GM12878 (cell line): ENCODE results near the gene CLEC20A. TPM values are rescaled to one million over a fixed set of nuclear protein-coding genes. Genes with fewer than 3 reads are reported as not detected.

Experiments used
- ATAC-seq: fragments of 200-7000 bp; cut with Tn5 transposase; 3 replicates; pipeline ENCODE4 v1.9.1; 2020; ENCODE audit warnings: mild to moderate bottlenecking, moderate library complexity
- BruUV-seq: library from RNA; stranded (reverse); fragments of 400-500 nt; replicated peaks from 2 replicates; lab custom pipeline; 2021; lab: Mats Ljungman, UMichigan
- CTCF ChIA-PET: fragments of 300-600 bp; sonication (Branson Sonifier 250); formaldehyde crosslinking; extraction: SDS; loops from one replicate; lab custom pipeline; 2021; ENCODE audit warnings: inconsistent platforms; lab: Yijun Ruan, JAX
- POLR2A ChIA-PET: fragments of 350-600 bp; formaldehyde crosslinking; extraction: SDS; loops from one replicate; lab custom pipeline; 2021; ENCODE audit warnings: inconsistent platforms; lab: Charles Lee
- RAD21 ChIA-PET: fragments of 300-600 bp; sonication (Branson Sonifier 250); formaldehyde crosslinking; loops from one replicate; lab custom pipeline; 2023; ENCODE audit warnings: antibody characterized with exemption; ENCODE audit not compliant: unreplicated experiment; lab: Charles Lee
- SMC1A ChIA-PET: fragments of 300-600 bp; sonication (Branson Sonifier 250); formaldehyde crosslinking; loops from one replicate; lab custom pipeline; 2023; ENCODE audit not compliant: unreplicated experiment, uncharacterized antibody; lab: Charles Lee
- DNase-seq: peaks from one replicate; pipeline ENCODE4 v3.0.0-alpha.2; 2011; ENCODE audit warnings: low read depth, low spot score
- FAIRE-seq: peaks from 3 replicates; lab custom pipeline; 2011; peaks lifted over from hg19 to GRCh38; lab: Jason Lieb, UNC
- H2AFZ ChIP-seq: 2 replicates; pipeline ENCODE4 v1.6.0; 2011; ENCODE audit warnings: low read depth, low read length, control low read depth; ENCODE audit not compliant: control insufficient read depth
- H3K27ac ChIP-seq: 2 replicates; pipeline ENCODE4 v1.5.1; 2011; ENCODE audit warnings: control low read depth; ENCODE audit not compliant: control insufficient read depth, insufficient read depth
- H3K27me3 ChIP-seq, 2 experiments: replicated peaks in 1 of 2; 2 replicates each; pipeline versions ENCODE4 v1.6.0 to v1.6.1; 2011; ENCODE audit warnings: low read length in 1 of 2; ENCODE audit not compliant: control insufficient read depth in 2 of 2, insufficient read depth in 2 of 2
- H3K36me3 ChIP-seq, 2 experiments: 2 replicates each; pipeline ENCODE4 v1.5.1; 2011; ENCODE audit warnings: low read length in 1 of 2; ENCODE audit not compliant: control insufficient read depth in 2 of 2, insufficient read depth in 2 of 2
- H3K4me1 ChIP-seq: 2 replicates; pipeline ENCODE4 v1.6.1; 2011; ENCODE audit warnings: mild to moderate bottlenecking, low read length, moderate library complexity, mixed read lengths; ENCODE audit not compliant: control insufficient read depth, insufficient read depth
- H3K4me2 ChIP-seq: 2 replicates; pipeline ENCODE4 v1.6.0; 2011; ENCODE audit warnings: control low read depth; ENCODE audit not compliant: control insufficient read depth, insufficient read depth
- H3K4me3 ChIP-seq: fragments of 200-600 bp; sonication (generic); 2 replicates; pipeline ENCODE4 v1.5.1; 2016
- H3K79me2 ChIP-seq: 2 replicates; pipeline ENCODE4 v1.6.0; 2011; ENCODE audit warnings: low read length; ENCODE audit not compliant: control insufficient read depth, insufficient read depth
- H3K9ac ChIP-seq: 2 replicates; pipeline ENCODE4 v1.8.0; 2011; ENCODE audit warnings: low read length, control low read depth, mixed read lengths; ENCODE audit not compliant: control insufficient read depth, insufficient read depth
- H3K9me3 ChIP-seq: replicated peaks from 3 replicates; pipeline ENCODE4 v1.5.1; 2011; ENCODE audit warnings: mild to moderate bottlenecking, low read length; ENCODE audit not compliant: control insufficient read depth, insufficient read depth
- H4K20me1 ChIP-seq: 2 replicates; pipeline ENCODE4 v1.6.0; 2011; ENCODE audit not compliant: control insufficient read depth, insufficient read depth
- ASH2L ChIP-seq: fragments of 300-600, 200-600 bp; sonication (generic); IDR thresholded peaks from 2 replicates; pipeline ENCODE4 v1.6.1; 2017; ENCODE audit warnings: low read depth, mild to moderate bottlenecking, borderline replicate concordance
- ATF7 ChIP-seq: fragments of 450-650 bp; IDR thresholded peaks from 2 replicates; pipeline ENCODE4 v1.6.1; 2016; ENCODE audit warnings: low read depth, mild to moderate bottlenecking
- BCLAF1 ChIP-seq: fragments of 450-650 bp; IDR thresholded peaks from 2 replicates; pipeline ENCODE4 v1.6.1; 2017; ENCODE audit warnings: antibody characterized with exemption, mild to moderate bottlenecking, moderate library complexity
- CBFB ChIP-seq: IDR thresholded peaks from 2 replicates; pipeline ENCODE4 v1.6.1; 2016; ENCODE audit warnings: antibody characterized with exemption, low read depth
- EGR1 ChIP-seq, 2 experiments: IDR thresholded peaks; 1 replicate in 1 of 2; 2 replicates in 1 of 2; pipeline ENCODE4 v1.6.1; 2011 to 2012; ENCODE audit warnings: low read depth in 2 of 2, low read length in 2 of 2, borderline replicate concordance in 1 of 2, mild to moderate bottlenecking in 1 of 2, moderate library complexity in 1 of 2
- GABPA ChIP-seq: IDR thresholded peaks from 2 replicates; pipeline ENCODE4 v1.6.1; 2014; ENCODE audit warnings: antibody characterized with exemption, low read depth, mild to moderate bottlenecking, inconsistent platforms
- LARP7 ChIP-seq: fragments of 450-650 bp; IDR thresholded peaks from 2 replicates; pipeline ENCODE4 v1.6.1; 2017; ENCODE audit warnings: mild to moderate bottlenecking
- NFYA ChIP-seq: IDR thresholded peaks from 2 replicates; pipeline ENCODE4 v1.6.1; 2011; ENCODE audit warnings: low read depth, mild to moderate bottlenecking, low read length, improper control_type of control experiment, borderline replicate concordance
- NR2F1 ChIP-seq: fragments of 450-650 bp; conservative IDR thresholded peaks from 2 replicates; pipeline ENCODE4 v1.6.1; 2017; ENCODE audit warnings: mild to moderate bottlenecking
- PML ChIP-seq: IDR thresholded peaks from 2 replicates; pipeline ENCODE4 v1.6.1; 2012; ENCODE audit warnings: low read length, inconsistent platforms
- SMARCA5 ChIP-seq: fragments of 450-650 bp; IDR thresholded peaks from 2 replicates; pipeline ENCODE4 v1.6.1; 2017; ENCODE audit warnings: mild to moderate bottlenecking
- SRF ChIP-seq, 2 experiments: IDR thresholded peaks; 2 replicates each; pipeline ENCODE4 v1.6.1; 2011; ENCODE audit warnings: low read depth in 2 of 2, low read length in 2 of 2, mild to moderate bottlenecking in 1 of 2, moderate library complexity in 1 of 2
- TARDBP ChIP-seq: IDR thresholded peaks from 2 replicates; pipeline ENCODE4 v1.6.1; 2016; ENCODE audit warnings: borderline replicate concordance
- TBL1XR1 ChIP-seq: IDR thresholded peaks from 2 replicates; pipeline ENCODE4 v1.6.1; 2012; ENCODE audit warnings: low read depth, low read length, improper control_type of control experiment
- USF1 ChIP-seq: IDR thresholded peaks from 2 replicates; pipeline ENCODE4 v1.6.1; 2011; ENCODE audit warnings: borderline replicate concordance, low read depth, mild to moderate bottlenecking, moderate library complexity, mixed read lengths, low read length; ENCODE audit not compliant: insufficient read depth; ENCODE audit errors: extremely low read length
- ZSCAN29 ChIP-seq: fragments of 450-650 bp; IDR thresholded peaks from 2 replicates; pipeline ENCODE4 v1.6.1; 2017; ENCODE audit warnings: mild to moderate bottlenecking, moderate library complexity
- WGBS: methylation state at CpG from one replicate; pipeline ENCODE4 v1.1.6; 2016; ENCODE audit warnings: low lambda C conversion rate; ENCODE audit not compliant: insufficient replicate concordance, insufficient coverage; ENCODE audit errors: missing lambda C conversion rate; 5-methylcytosine and 5-hydroxymethylcytosine counted together
- in situ Hi-C: fragments of 300-500 bp; cut with MboI; formaldehyde crosslinking; loops from 9 replicates; pipeline ENCODE4 v1.14.3; 2018; ENCODE audit warnings: mixed read lengths
- intact Hi-C: fragments of 100-400 bp; cut with micrococcal nuclease; formaldehyde crosslinking; loops from one replicate; pipeline ENCODE4 v1.14.2; 2022; ENCODE audit not compliant: unreplicated experiment
- polyA plus RNA-seq, 11 experiments: library from polyadenylated mRNA; depleted of rRNA in 4 of 11; unstranded in 6 of 11; stranded (reverse) in 5 of 11; fragments of >200 nt; fragmentation: Nextera tagmentation in 4 of 11; fragmentation: Illumina TruSeq in 1 of 11; extraction: Ambion mirVana in 4 of 11; extraction: Trizol in 1 of 11; gene quantifications; 1 replicate in 1 of 11; 2 replicates in 10 of 11; pipeline versions ENCODE4 v1.2.1 to v1.2.3, GENCODE V29; 2011 to 2016; ENCODE audit warnings: inconsistent platforms in 2 of 11, missing spikeins in 2 of 11, low read depth in 1 of 11
- total RNA-seq, 4 experiments: library from RNA; depleted of rRNA in 3 of 4; stranded (reverse); fragments of >200 nt in 3 of 4; fragmentation: Illumina TruSeq in 1 of 4; extraction: Trizol in 1 of 4; gene quantifications; 2 replicates each; pipeline versions ENCODE4 v1.2.1 to v1.2.3, GENCODE V29; 2013 to 2021
- TF ChIP-seq, protein P1 (sequence below): fragments of 450-650 bp; IDR thresholded peaks from 2 replicates; pipeline ENCODE4 v1.6.1; 2016; ENCODE audit warnings: mild to moderate bottlenecking

Gene CLEC20A
- total and polyA plus RNA-seq, 10 of the 15 experiments (the other 5 are each of a cell fraction or from before 2014, with no cell fraction given): not detected

DNA sequence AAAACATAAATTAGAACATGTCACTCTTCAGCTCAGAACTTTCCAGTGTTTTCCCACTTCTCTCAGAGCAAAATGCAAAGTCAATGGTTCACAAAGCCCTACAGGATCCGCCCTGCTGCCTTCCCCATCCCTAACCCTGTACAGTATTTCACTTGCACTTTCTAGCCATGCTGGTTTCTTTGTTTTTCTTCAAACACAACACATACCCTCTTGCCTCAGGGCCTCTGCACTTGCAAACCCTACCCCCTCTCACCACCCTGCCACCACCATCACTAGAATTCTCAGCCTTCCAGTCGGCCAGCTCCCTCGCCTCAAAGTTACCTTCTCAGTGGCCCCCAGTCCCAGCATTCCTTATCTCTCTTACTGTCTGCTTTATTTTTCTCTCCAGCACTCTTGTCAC lies 33.7 kb upstream of the CLEC20A start:
- ATAC-seq (no peak), FAIRE-seq (no peak), DNase-seq (no peak)
- ChIA-PET POLR2A (no interaction called here), SMC1A (interaction anchor here (1.0 to 1.7 kb wide), 3 partner anchors 14 to 223 kb away, joined by 3 to 5 read pairs (median 3); no protein-coding TSS in a partner anchor), CTCF (interaction anchor here (0.6 to 4.8 kb wide), 4 partner anchors 15 to 473 kb away, joined by 3 to 59 read pairs (median 4); no protein-coding TSS in a partner anchor), RAD21 (interaction anchor here (1.7 kb wide), 1 partner anchor 223 kb away, joined by 5 read pairs; no protein-coding TSS in a partner anchor)
- Histone ChIP-seq H3K27ac (no peak overlapping the region), H2AFZ (no peak overlapping the region), H3K9ac (no peak overlapping the region), H3K27me3 (no peaks in the 10 kb centered on the region; a peak in 1 of 4 replicates), H3K4me1 (no peaks in the 10 kb centered on the region), H3K4me3 (no peak overlapping the region), H3K79me2 (no peaks in the 10 kb centered on the region), H3K4me2 (no peak overlapping the region), H4K20me1 (no peaks in the 10 kb centered on the region), H3K9me3 (no peaks in the 10 kb centered on the region), H3K36me3 (no peaks in the 10 kb centered on the region)
- intact Hi-C loops: no loop called here
- 33% methylated on average over 3 of the region's 3 CpGs for WGBS
- in situ Hi-C loops: loop anchor here (5.0 to 25.0 kb wide), 3 partner anchors 232 to 837 kb away; partner anchors contain the start of gene AXDND1
- TF ChIP-seq USF1 (no peak), ATF7 (no peak), TBL1XR1 (no peak), ASH2L (no peak), ZSCAN29 (no peak), BCLAF1 (no peak), GABPA (no peak), LARP7 (no peak), TARDBP (no peak), SRF (IDR thresholded peaks at IDR 0.05; ENCODE audit: low read depth in 2 of 2, low read length in 2 of 2) (no peak), NFYA (no peak), NR2F1 (no peak), PML (no peak), SMARCA5 (no peak), EGR1 (IDR thresholded peaks at IDR 0.05; ENCODE audit: borderline replicate concordance in 1 of 2, low read depth in 2 of 2, low read length in 2 of 2) (no peak), CBFB (no peak)
- TF ChIP-seq, protein P1, sequence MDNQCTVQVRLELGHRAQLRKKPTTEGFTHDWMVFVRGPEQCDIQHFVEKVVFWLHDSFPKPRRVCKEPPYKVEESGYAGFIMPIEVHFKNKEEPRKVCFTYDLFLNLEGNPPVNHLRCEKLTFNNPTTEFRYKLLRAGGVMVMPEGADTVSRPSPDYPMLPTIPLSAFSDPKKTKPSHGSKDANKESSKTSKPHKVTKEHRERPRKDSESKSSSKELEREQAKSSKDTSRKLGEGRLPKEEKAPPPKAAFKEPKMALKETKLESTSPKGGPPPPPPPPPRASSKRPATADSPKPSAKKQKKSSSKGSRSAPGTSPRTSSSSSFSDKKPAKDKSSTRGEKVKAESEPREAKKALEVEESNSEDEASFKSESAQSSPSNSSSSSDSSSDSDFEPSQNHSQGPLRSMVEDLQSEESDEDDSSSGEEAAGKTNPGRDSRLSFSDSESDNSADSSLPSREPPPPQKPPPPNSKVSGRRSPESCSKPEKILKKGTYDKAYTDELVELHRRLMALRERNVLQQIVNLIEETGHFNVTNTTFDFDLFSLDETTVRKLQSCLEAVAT: no peak
- BruUV-seq: no TSS peak
